GM18508 (cell line): Measurements from ENCODE around the gene OR5AN1.

Experiments used
- ATAC-seq: cut with Tn5 transposase; IDR thresholded peaks from one replicate; pipeline ENCODE4 v1.9.1; 2021; ENCODE audit warnings: moderate number of reproducible peaks; ENCODE audit not compliant: insufficient read depth, unreplicated experiment

The OR5AN1 gene

DNA sequence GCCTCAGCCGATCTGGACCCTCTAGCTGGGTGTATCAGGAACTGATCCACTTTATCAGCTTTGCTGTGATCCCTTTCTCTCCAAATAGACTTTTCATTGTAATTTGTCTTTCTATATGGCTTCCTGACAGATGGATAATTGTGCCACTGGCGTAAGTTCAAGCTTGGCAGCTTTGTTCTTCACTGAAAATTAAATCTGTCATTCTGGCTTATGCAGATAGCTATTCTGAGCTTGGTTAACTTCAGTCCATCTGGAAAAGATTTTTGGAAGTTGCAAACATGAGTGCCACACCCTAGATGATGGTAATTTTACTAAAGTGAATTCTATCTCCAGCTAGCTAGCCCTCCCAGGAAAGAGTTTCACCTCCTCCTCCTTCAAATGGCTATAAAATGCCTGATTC lies 59.5 kb downstream of the OR5AN1 start:
- ATAC-seq, result no peak
